GM21367 (cell line): ENCODE results near the gene TSEN2.
A peak's percentile ranks its signal among the peaks of the same experiment; 100 is the strongest.
"Not testable (repeated sequence)": the region's sequence is repeated elsewhere in the genome, so short reads cannot be mapped to it uniquely, and the experiment has no call there.

ENCODE experiments used
- ATAC-seq: cut with Tn5 transposase; IDR thresholded peaks from one replicate; pipeline ENCODE4 v1.9.1; 2021; ENCODE audit not compliant: unreplicated experiment

The TSEN2 gene

DNA sequence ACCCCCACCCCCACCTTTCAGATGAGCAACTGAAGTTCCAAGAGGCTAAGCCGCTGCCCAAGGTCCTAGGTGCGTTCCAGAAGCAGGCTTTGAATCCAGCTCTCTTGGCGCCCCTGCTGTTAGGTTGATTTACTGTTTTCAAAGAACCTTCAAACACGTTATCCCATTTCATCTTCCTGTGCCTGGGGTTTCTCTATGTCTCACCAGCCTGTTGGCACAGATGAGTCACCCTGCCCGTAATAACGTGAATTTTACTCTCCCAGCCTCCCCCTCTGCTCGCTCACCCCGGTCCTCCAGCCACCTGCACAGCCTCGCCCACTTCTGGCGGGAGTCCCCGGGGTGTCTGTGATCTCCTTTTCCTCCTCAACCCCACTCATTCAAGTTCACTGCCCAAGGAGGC lies 13.0 kb upstream of the TSEN2 start:
- no peak for ATAC-seq

DNA sequence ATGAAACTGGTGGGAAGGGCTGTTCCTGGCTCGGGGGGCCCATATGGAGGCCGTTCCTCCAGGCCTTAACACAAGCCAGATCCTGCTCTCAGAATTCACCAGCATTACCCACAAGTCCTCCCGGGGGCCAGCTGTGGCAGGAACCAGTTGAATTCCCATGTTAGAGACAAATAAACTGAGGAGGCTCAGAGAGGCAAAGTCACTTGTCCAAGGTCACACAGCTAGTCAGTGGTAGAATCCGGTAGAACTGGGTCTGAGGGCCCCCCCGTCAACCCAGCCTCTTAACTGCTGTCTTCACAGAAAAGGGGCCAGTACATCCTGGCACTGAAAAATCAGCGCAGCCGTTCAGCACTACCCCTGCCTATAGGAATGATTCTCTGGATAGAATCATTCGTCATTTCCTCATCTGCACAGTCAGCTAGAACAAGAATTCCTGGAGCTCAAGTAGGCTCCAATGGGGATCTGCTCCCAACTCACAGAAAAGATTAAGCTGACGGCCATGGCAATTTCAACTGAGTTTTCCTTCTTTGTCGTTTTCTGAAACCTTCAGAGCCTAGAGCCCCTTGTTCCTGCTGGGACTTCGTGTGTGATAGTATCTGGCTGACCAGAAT lies 12.2 kb upstream of the TSEN2 start:
- ATAC-seq: no peak

DNA sequence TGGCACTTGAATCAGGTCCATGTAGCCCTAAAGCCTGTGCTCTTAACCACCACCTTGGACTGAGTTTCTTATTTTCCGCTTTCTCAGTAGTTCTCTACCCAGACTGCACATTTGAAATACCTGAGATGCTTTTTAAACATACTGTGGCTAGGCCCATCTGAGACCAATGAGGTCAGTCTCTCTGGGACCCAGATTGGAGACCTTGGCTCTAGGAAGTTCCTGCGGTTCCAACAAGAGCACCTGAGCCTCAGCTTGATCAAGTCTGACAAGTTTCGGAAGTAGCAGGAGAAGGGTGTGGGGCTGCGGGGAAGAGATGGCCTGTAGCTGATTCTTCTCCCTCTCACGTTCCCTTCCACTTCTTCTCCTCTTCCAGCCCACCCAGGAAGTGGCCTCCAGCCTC lies 11.5 kb upstream of the TSEN2 start:
- no peak for ATAC-seq

DNA sequence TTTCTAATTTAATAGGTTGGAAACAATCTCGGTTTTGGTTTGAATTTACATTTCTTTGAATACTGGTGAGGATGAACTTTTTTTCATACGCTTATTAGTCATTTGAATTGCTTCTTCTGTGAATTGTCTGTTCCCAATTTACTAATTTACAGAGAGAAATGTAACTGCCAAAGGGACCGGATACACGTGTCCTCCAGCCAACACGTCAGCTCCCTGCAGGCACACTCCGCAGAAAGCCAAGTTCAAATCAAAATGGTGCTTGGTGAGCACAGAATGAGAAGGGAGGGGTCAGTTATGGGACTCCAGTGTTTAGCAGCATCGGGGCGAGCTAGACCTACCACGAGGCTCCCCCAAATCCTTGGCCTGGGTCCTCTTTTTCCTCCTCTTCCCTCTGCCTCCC lies 10.8 kb upstream of the TSEN2 start:
- ATAC-seq: no peak

DNA sequence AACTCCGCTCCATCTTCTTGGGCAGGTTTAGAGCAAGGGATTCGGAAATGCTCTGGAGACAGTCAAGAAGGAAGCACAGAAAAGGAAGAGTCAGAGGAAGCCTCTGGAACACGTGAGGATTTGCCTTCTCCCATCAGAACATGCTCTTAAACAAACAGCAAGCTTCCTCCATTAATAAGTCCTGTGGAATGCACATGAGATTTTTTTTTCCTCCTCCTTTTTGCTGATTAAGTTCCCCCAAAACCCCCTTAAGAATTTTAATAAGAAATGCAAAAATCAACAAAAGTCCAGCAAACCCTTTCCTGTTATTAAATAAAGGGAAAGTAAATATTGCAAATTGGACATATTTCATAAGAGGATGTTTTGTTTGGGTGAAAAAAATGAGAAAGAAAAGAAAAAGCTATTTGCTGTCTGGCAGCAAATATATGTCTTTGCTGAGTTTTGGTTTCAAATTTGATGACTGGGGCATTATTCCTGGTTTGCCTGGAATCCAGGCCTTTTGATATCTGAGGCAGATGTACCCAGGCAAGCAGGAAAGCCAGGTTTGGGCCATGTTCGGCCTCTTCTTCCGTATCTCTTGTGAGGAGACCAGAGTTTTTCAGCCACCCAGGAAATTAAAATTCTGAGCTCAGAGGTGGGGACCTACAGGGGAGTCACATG lies 7.9 kb upstream of the TSEN2 start:
- ATAC-seq: no peak

DNA sequence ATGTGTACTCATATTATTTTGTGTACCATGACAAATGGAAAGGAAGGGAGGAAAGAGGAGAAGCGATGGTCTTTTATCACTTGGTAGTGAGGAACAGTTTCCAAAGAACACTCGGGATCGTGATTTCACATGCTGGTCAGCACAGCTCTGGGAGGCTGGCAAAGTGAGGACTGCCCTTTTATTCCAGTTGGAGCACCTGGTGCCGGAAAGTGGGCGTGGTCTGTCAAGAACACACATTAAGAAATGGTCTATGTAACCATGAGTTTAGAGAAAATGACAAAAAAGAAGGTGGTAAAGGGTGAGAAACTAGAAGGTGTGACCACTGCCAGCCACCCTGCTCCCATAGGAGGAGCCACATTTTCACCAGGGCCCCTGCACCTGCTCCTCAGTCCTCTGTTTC lies 7.0 kb upstream of the TSEN2 start:
- ATAC-seq: no peak

DNA sequence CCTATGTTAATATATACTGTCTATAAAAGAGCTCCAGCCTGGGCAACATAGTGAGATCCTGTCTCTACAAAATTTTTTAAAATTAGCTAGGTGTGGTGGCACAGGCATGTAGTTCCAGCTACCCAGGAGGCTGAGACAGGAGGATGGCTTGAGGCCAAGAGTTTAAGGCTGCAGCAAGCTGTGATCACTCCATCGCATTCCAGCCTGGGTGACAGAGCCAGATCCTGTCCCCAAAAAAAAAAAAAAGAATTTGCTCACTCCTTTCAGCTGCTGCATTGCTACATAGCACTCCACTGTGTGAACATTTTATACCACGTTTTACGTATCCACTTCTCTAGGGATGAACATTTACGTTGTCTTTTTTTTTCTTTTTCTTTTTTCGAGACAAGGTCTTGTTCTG lies 6.0 kb upstream of the TSEN2 start:
- ATAC-seq: no peak

DNA sequence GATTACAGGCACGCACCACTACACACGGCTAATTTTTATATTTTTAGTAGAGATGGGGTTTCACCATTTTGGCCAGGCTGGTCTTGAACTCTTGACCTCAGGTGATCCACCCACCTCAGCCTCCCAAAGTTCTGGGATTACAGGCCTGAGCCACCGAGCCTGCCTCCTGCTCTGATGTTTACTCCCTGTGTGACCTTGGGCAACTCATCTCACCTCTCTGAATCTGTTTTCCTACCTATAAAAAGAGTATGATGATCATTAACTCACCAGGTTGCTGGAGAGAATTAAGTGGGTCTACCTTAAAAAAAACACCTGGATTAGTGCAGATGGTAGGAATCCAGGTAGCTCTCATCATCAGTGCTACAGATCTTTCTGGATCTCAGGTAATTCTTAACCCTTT lies 5.1 kb upstream of the TSEN2 start:
- ATAC-seq: not testable (repeated sequence)

DNA sequence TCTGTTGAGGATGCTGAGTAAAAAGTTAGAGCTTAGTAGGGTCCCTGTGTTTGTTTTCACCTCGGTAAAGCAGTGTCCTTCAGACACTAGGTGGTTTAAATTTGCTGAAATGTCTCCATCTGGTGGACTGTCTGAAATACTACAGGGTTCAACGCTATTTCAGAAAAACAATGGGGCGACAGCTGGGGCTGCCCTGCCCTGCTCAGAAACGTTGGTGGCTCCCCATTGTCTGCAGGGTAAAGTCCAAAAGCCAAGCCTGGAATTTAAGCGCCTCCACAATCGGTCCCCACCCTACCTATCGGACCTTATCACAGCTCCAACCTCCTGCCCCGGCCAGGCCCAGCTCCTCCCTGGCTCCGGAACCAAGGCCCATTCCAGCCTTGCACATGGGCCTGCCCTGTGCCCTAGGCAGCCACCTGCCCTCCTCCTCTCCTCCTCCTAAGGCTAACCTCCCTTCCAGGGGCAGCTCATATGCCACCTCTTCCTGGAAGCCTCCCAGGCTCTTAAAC lies 4.3 kb upstream of the TSEN2 start:
- ATAC-seq: no peak

DNA sequence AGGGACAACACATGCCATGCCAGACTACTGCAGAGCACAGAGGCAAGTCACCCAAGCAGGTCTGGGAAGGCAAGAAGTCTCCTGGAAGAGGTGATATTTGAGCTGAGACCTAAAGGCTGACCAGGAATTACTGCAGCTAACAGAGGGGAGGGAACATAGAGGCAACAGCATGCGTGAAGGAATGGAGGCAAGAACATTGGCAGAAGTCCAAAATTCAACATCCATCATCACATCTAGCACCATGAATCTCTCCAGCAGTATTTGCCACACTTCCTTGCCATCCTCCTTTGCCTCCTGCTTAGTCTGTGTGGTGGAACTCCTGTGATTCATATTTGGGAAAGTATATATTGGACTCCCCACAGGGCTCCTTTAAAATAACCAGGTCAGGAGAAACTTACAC lies 870 bp upstream of the TSEN2 start:
- no peak for ATAC-seq

DNA sequence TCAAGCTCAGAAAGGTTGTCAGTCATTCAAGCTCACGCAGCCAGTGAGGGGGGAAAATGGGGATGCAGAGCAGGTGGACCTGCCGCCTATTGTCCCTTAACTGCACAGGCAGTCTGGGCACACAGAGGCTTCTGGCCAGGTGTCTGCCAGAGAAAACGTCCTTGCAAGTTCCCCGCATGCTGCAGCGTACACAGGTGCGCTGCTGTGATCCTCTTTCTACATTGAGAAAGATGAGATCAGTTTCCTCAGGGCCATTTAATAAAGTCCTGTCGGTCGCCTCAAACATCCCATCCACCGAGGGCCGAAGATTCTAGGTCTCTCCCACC lies 445 bp upstream of the TSEN2 start:
- peak; percentile 4 for ATAC-seq

DNA sequence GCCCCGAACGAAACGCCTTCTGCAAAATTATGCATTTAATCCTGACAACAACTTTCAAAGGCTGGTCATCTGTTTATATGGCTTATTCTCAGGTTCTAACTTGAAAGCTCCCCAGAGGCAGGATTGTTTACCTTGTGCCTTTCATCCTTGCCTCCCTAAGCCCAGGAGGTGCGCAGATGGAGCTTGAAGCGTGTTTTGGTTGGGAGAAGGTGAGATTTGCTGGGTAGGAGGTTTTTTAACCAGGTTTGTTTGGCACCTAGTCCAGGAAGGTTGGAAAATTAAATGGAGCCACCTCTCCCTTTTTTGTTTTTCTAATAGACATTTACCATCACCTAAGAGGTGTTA lies 675 bp downstream of the TSEN2 start:
- no peak for ATAC-seq

DNA sequence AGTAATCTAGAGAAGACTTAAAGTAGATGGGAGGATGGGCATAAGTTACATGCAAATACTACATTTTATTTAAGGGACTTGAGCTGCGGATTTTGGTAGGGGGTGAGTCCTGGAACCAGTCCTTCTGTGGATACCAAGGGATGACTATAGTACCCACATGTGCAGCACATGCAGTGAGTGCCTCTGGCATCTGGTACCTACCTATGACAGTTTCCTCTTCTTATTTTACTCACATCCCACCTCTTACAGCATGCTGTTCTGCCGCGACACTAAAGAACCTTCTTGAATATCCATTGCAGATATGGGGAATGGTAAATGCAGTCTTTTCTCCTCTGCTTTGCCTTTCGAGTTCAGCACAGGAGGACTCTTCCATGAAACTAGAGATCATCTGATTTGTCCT lies 1.7 kb downstream of the TSEN2 start:
- ATAC-seq: no peak

DNA sequence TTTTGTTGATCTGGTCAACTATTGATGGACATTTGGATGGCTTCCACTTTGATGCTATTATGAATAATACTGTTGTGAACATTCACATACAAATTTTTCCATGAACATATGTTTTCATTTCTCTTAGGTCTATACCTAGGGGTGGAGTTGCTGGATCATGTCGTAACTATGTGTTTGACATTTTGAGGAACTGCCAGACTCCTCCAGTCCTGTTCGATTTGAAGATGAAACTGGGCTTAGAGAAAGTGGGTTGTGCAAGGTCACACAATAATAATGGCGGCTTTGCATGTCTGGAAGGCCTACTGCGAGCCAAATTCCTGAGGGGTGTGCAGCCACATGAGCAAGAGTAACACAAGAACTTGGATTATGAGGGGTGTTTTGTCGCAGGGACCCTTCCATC lies 2.6 kb downstream of the TSEN2 start:
- no peak for ATAC-seq

DNA sequence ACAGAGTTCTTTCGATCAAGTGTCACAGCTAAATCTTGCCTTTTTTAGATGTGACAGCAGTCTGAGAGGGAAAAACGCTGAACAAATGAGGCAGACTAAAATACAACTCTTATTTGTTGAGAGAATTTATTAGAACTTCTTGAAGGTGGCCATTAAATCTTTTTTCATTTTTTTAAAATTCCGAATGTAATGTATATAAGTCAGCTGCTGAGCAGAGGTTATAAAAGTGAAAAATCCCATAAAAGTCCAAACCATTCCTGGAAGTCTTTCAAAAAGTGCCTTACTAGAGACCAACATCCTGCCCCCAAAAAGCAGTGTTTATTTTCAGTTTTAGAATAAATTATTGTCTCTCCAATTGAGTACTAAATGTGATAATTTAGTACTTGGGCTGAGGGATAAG lies 3.1 kb downstream of the TSEN2 start:
- no peak for ATAC-seq

DNA sequence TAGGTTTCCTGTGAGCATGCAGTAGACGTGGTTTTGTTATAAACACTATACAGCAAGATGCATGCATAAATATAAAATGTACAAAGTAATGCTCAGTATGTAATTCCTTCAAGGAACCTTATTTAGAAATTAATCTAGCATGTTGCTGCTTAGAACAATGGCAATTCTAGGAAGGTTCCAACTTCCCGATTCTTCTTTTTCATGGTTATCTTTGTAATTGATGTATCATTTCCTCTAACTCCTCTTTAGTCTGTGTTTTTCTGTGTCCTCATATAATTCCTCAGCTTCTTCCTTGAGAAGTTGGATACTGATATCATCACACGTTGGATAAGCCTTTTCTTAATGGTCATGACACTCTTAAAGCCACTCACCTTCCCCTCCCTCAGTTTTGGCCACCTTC lies 3.5 kb downstream of the TSEN2 start:
- no peak for ATAC-seq

DNA sequence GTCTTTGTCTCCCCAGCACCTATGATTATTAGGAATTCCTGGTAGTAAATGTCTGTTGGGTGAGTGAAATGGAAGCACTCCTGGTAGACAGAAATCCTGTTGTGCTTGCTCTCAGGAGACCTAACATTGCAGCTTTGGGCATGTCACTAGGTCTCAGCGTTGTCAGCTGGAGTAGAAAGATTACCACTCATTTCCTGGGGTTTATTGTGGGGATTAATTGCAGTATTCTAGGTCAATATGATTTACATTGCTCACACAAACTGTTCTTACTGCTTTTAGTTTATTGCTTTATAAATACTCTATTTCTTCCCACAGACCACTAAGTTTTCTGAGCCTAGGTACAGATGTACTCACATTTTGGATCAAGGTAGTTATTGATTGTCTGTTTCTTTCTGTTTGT lies 5.1 kb downstream of the TSEN2 start:
- ATAC-seq: no peak

DNA sequence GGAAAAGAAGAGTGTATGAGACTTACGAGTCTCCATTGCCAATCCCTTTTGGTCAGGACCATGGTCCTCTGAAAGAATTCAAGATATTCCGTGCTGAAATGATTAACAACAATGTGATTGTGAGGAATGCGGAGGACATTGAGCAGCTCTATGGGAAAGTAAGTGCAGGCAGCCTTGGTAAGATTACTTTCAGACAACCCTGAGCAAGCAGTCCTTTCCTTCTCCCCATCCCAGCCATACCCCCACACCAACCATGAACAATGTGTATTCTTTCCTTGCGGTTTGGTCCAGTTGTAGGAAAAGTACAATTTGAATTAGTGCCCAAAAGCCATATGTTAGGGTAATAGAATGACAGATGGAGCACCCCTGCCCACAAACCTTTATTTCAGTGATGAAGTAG lies 5.6 kb downstream of the TSEN2 start:
- no peak for ATAC-seq

DNA sequence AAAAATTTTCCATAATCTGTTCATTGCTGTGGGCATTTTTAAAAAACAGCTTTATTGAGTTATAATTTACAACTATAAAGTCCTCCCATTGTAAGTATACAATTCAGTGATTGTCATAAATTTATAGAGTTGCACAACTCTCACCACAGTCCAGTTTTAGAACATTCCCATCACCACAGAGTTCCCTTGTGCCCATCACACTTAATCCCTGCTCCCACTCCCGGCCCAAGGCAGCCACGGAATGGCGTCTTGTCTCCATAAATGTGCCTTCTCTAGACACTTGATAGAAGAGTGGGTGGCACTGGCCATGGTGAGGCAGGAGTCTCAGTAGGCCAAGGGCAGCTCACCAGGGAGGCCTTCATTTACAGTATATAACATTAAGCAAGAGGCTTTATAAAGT lies 6.3 kb downstream of the TSEN2 start:
- no peak for ATAC-seq

DNA sequence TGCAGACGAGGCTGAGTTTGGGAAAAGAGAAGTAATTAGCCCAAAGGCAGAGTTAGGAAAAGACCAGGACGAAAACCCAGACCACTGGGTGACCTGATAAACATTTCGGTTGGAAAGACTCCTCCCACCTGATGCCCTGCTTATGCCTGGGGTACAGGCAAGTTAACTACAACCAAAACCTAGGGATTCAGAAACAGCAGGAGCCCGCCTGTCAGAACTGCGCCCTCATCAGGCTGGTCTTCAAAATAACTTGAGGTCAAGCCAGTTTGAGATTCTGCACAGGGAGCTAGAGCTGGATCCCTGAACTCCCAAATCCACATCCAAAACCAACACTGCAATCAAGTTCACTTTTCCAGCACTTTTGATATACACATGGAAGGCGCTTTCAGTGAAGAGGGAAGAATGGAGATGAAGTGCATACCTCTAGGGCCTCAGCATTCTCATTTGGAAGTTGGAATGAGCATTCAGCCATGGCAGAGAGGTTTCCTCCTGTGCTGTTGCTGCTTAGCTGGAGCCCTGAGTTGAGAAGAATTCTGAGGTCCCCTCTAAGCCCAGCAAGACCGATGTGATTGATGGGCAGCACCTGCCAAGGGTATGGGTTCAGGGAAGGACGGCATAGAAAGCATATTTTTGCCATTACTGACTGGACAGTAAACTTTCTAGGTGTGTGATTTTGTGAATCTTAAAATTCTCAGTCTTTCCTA lies 11.6 kb downstream of the TSEN2 start:
- ATAC-seq: no peak

DNA sequence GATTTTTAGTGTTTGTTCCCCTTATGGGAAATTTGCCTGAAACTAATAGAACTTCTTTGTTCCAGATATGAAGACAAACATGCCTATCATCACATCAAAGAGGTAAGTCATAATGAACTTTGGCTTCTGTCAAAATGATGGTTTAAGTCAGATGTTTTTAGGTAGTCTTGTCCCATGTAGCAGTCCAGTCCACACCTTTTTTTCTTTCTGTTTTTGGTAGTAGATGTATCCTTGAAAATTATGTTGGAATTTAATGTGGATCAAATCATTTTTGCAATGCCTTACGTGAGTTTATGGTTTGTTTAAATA lies 12.1 kb downstream of the TSEN2 start:
- ATAC-seq: no peak

DNA sequence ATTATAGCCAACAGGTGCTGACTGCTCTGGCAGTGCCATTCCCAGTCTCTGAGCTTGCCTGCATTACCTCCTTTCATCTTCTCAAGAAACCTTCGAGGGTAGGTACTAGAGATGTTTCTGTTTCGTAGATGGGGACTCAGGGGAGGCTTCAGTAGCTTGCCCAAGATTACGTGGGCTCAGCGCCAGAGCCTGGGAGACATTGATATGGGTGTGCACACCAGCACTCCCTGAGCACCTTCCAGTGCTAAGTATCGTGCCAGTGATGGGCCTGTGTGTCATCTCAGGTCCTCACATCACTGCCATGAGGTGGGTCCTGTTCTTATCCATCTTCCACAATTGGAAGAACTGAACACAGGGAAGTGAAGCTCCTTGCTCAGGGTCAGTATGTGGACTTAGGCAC lies 15.2 kb downstream of the TSEN2 start:
- ATAC-seq: no peak
